Gastrocnemius medialis (tissue), 4 donors: ENCODE results near the gene ATP9A.

Experiments used
- POLR2A ChIP-seq, 2 donors: fragments of 450-650 bp; IDR thresholded peaks; one replicate each; pipeline ENCODE4 v1.6.1; 2017; ENCODE audit warnings: antibody characterized with exemption in 2 of 2, mild to moderate bottlenecking in 2 of 2, moderate library complexity in 2 of 2
- TF ChIP-seq, protein P1 (sequence below), 5 experiments: fragments of 450-650 bp in 3 of 5; fragments of 200-600 bp in 2 of 5; sonication (generic) in 2 of 5; IDR thresholded peaks in 4 of 5; conservative IDR thresholded peaks in 1 of 5; 1 replicate in 4 of 5; 2 replicates in 1 of 5; pipeline ENCODE4 v1.5.1; 2016 to 2019; ENCODE audit warnings: antibody characterized with exemption in 5 of 5, mild to moderate bottlenecking in 3 of 5, moderate library complexity in 3 of 5

DNA sequence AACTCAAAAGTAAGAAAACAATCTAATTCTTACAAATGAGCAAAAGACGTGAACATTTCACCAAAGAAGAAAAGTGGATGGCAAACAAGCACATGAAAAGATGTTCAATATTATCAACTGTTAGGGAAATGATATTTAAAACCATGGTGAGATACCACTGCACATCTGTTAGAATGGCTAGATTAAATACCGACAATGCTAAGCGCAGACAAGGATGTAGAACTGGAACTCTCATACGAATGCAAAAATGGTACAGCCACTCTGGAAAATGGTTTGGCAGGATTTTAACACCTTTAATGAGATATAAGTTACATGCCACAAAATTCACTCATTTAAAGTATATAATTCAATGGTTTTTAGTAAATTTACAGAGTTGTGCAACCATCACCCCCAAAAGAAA is 181.0 kb downstream of the ATP9A start:
- TF ChIP-seq, protein P1, sequence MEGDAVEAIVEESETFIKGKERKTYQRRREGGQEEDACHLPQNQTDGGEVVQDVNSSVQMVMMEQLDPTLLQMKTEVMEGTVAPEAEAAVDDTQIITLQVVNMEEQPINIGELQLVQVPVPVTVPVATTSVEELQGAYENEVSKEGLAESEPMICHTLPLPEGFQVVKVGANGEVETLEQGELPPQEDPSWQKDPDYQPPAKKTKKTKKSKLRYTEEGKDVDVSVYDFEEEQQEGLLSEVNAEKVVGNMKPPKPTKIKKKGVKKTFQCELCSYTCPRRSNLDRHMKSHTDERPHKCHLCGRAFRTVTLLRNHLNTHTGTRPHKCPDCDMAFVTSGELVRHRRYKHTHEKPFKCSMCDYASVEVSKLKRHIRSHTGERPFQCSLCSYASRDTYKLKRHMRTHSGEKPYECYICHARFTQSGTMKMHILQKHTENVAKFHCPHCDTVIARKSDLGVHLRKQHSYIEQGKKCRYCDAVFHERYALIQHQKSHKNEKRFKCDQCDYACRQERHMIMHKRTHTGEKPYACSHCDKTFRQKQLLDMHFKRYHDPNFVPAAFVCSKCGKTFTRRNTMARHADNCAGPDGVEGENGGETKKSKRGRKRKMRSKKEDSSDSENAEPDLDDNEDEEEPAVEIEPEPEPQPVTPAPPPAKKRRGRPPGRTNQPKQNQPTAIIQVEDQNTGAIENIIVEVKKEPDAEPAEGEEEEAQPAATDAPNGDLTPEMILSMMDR (IDR thresholded peaks at IDR 0.05 in 4 of 5, conservative IDR thresholded peaks at IDR 0.05 in 1 of 5): no peak
- TF ChIP-seq POLR2A (IDR thresholded peaks at IDR 0.05): no peak
